Muscle of leg (tissue), 11 donors: ENCODE measurements around the gene EIF2S3B. TPM values are rescaled to one million over a fixed set of nuclear protein-coding genes. Genes with fewer than 3 reads are reported as not detected.

Experiments
- DNase-seq: peaks from one replicate; pipeline ENCODE4 v3.0.0; 2013
- H3K27ac ChIP-seq: one replicate; pipeline ENCODE4 v1.5.1; 2013; ENCODE audit warnings: mild to moderate bottlenecking, low read length, control low read depth
- H3K27me3 ChIP-seq: one replicate; pipeline ENCODE4 v1.6.1; 2013; ENCODE audit warnings: low read length; ENCODE audit not compliant: control insufficient read depth, insufficient read depth
- H3K36me3 ChIP-seq: one replicate; pipeline ENCODE4 v1.6.1; 2013; ENCODE audit warnings: low read length; ENCODE audit not compliant: control insufficient read depth, insufficient read depth
- H3K4me1 ChIP-seq: one replicate; pipeline ENCODE4 v1.6.1; 2013; ENCODE audit warnings: low read length; ENCODE audit not compliant: control insufficient read depth, insufficient read depth
- H3K4me3 ChIP-seq: one replicate; pipeline ENCODE4 v1.5.1; 2013; ENCODE audit warnings: low read length, control low read depth
- H3K9me3 ChIP-seq: replicated peaks from 2 replicates; pipeline ENCODE4 v1.6.1; 2013; ENCODE audit warnings: low read depth, low read length; ENCODE audit not compliant: control insufficient read depth
- WGBS: methylation state at CpG from one replicate; pipeline ENCODE4 v1.1.5; 2013; ENCODE audit warnings: missing lambda C conversion rate; ENCODE audit not compliant: insufficient coverage; 5-methylcytosine and 5-hydroxymethylcytosine counted together
- polyA plus RNA-seq, 8 donors: library from polyadenylated mRNA; unstranded; fragments of 120-200 nt; gene quantifications; one replicate each; pipeline versions ENCODE4 v1.2.1 to v1.2.3, GENCODE V29; 2013; ENCODE audit warnings: inconsistent platforms in 1 of 8, low replicate concordance in 1 of 8; ENCODE audit not compliant: insufficient read length in 8 of 8, insufficient read depth in 1 of 8
- total RNA-seq: library from RNA; stranded (reverse); fragments of 120-200 nt; gene quantifications from one replicate; pipeline ENCODE4 v1.2.4, GENCODE V29; 2013

Gene EIF2S3B
- total and polyA plus RNA-seq, 9 donors: 0.71 to 5.1 (median 0.99) TPM

GRCh38 chr12:10551375-10551774 is 45.7 kb downstream of the EIF2S3B start:
- H3K9me3 ChIP-seq: no peaks in the 10 kb centered on the region
- DNase-seq: no peak

GRCh38 chr12:10553148-10553547 is 47.5 kb downstream of the EIF2S3B start:
- Histone ChIP-seq H3K9me3 (no peaks in the 10 kb centered on the region), H3K27me3 (no peaks in the 10 kb centered on the region), H3K4me3 (no peak overlapping the region), H3K36me3 (no peaks in the 10 kb centered on the region), H3K4me1 (no peaks in the 10 kb centered on the region), H3K27ac (no peak overlapping the region)
- WGBS: no CpG with 5 or more reads among the region's 1 CpG
- DNase-seq: no peak

More at GRCh38 chr12:10551375-10551774, 45.7 kb downstream of the EIF2S3B start:
- no peaks in the 10 kb centered on the region for H3K4me1 ChIP-seq
- no peak overlapping the region for H3K4me3 ChIP-seq
- H3K27me3 ChIP-seq: no peaks in the 10 kb centered on the region
- no peaks in the 10 kb centered on the region for H3K36me3 ChIP-seq
- no peak overlapping the region for H3K27ac ChIP-seq
- 92% methylated on average over 17 of the region's 25 CpGs for WGBS

GRCh38 chr12:10554228-10554755 is 48.6 kb downstream of the EIF2S3B start:
- Histone ChIP-seq H3K36me3 (no peaks in the 10 kb centered on the region), H3K27ac (no peak overlapping the region), H3K4me3 (no peak overlapping the region), H3K27me3 (no peaks in the 10 kb centered on the region), H3K4me1 (no peaks in the 10 kb centered on the region), H3K9me3 (no peaks in the 10 kb centered on the region)
- DNase-seq: no peak
- no CpG with 5 or more reads among the region's 6 CpGs for WGBS

GRCh38 chr12:10554756-10555481 is 49.2 kb downstream of the EIF2S3B start:
- WGBS: 88% methylated on average over 4 of the region's 7 CpGs
- Histone ChIP-seq H3K9me3 (no peaks in the 10 kb centered on the region), H3K36me3 (no peaks in the 10 kb centered on the region), H3K4me1 (no peaks in the 10 kb centered on the region), H3K4me3 (no peak overlapping the region), H3K27ac (no peak overlapping the region), H3K27me3 (no peaks in the 10 kb centered on the region)
- no peak for DNase-seq

- Histone ChIP-seq H3K36me3 (no peaks in the 10 kb centered on the region), H3K27ac (no peak overlapping the region), H3K4me1 (no peaks in the 10 kb centered on the region), H3K9me3 (no peaks in the 10 kb centered on the region), H3K4me3 (no peak overlapping the region), H3K27me3 (no peaks in the 10 kb centered on the region)
- WGBS: 100% methylated on average over 1 of the region's 6 CpGs
- no peak for DNase-seq
Observed at GRCh38 chr12:10557329-10557728, 51.6 kb downstream of the EIF2S3B start.

GRCh38 chr12:10557766-10558165 is 52.1 kb downstream of the EIF2S3B start:
- no peak for DNase-seq
- no peaks in the 10 kb centered on the region for H3K27me3 ChIP-seq
- 75% methylated on average over 1 of the region's 2 CpGs for WGBS
- no peak overlapping the region for H3K4me3 ChIP-seq
- no peak overlapping the region for H3K27ac ChIP-seq
- no peaks in the 10 kb centered on the region for H3K9me3 ChIP-seq
- H3K4me1 ChIP-seq: no peaks in the 10 kb centered on the region
- H3K36me3 ChIP-seq: no peaks in the 10 kb centered on the region

Other genes with a start within 250 kb of the EIF2S3B start
- gene KLRD1, start 198.0 kb upstream of the EIF2S3B start, total RNA-seq: 0.58 TPM
- under 1 TPM; 0.16 to 0.58 (median 0.23) TPM for gene KLRD1, start 198.0 kb upstream of the EIF2S3B start, polyA plus RNA-seq
- gene KLRK1, start 115.8 kb upstream of the EIF2S3B start, total RNA-seq: 0.44 TPM
- gene KLRK1, start 115.8 kb upstream of the EIF2S3B start, polyA plus RNA-seq: under 1 TPM; 0.11 to 0.61 (median 0.30) TPM
- 0.13 TPM for gene KLRC4, start 96.1 kb upstream of the EIF2S3B start, total RNA-seq
- under 1 TPM in 1 of 8 donors, not detected in 7; 0.11 TPM for gene KLRC4, start 96.1 kb upstream of the EIF2S3B start, polyA plus RNA-seq
- gene KLRC3, start 85.3 kb upstream of the EIF2S3B start, total RNA-seq: 0.09 TPM
- under 1 TPM in 2 of 8 donors, not detected in 6; 0.16 to 0.30 TPM for gene KLRC3, start 85.3 kb upstream of the EIF2S3B start, polyA plus RNA-seq
- 0.13 TPM for gene KLRC2, start 69.9 kb upstream of the EIF2S3B start, total RNA-seq
- gene KLRC2, start 69.9 kb upstream of the EIF2S3B start, polyA plus RNA-seq: under 1 TPM in 3 of 8 donors, not detected in 5; 0.33 to 0.68 (median 0.43) TPM
- 0.22 TPM for gene KLRC1, start 52.5 kb upstream of the EIF2S3B start, total RNA-seq
- gene KLRC1, start 52.5 kb upstream of the EIF2S3B start, polyA plus RNA-seq: under 1 TPM; 0.10 to 0.64 (median 0.34) TPM
- 24.7 TPM for gene MAGOHB, start 107.7 kb downstream of the EIF2S3B start, total RNA-seq
- gene MAGOHB, start 107.7 kb downstream of the EIF2S3B start, polyA plus RNA-seq: 10 to 100 TPM; 23.7 to 37.9 (median 27.8) TPM
- gene STYK1, start 168.2 kb downstream of the EIF2S3B start, total RNA-seq: not detected
- gene STYK1, start 168.2 kb downstream of the EIF2S3B start, polyA plus RNA-seq: under 1 TPM in 4 of 8 donors, not detected in 4; 0.10 to 0.39 (median 0.13) TPM
- gene YBX3, start 217.4 kb downstream of the EIF2S3B start, total RNA-seq: 156 TPM
- 1,000 to 10,000 TPM in 1 of 8 donors, 100 to 1,000 TPM in 7; 466 to 1,043 (median 809) TPM for gene YBX3, start 217.4 kb downstream of the EIF2S3B start, polyA plus RNA-seq